WI38 (cell line): Measurements from ENCODE around the gene MDK.
A peak's percentile ranks its signal among the peaks of the same experiment; 100 is the strongest.

Experiments
- H3K4me3 ChIP-seq: 2 replicates; pipeline ENCODE4 v1.5.1; 2011; ENCODE audit warnings: low read depth, mild to moderate bottlenecking, control low read depth, low read length
- CTCF ChIP-seq: IDR thresholded peaks from 2 replicates; pipeline ENCODE4 v1.5.1; 2012; ENCODE audit warnings: low read depth, mild to moderate bottlenecking, control low read depth, low read length

Gene MDK

GRCh38 chr11:46341454-46341853, 40.0 kb upstream of the MDK start:
- no peak overlapping the region for H3K4me3 ChIP-seq
- no peak for TF ChIP-seq CTCF

GRCh38 chr11:46342239-46342638, 39.2 kb upstream of the MDK start:
- H3K4me3 ChIP-seq = no peak overlapping the region
- TF ChIP-seq CTCF = no peak

GRCh38 chr11:46343520-46343919, 37.9 kb upstream of the MDK start:
- no peak overlapping the region for H3K4me3 ChIP-seq
- no peak for TF ChIP-seq CTCF

- no peak overlapping the region for H3K4me3 ChIP-seq
- TF ChIP-seq CTCF = no peak
Measured at GRCh38 chr11:46345131-46345597, 36.3 kb upstream of the MDK start.

GRCh38 chr11:46345881-46346484, 35.5 kb upstream of the MDK start:
- no peak for TF ChIP-seq CTCF

GRCh38 chr11:46346886-46347636, 34.4 kb upstream of the MDK start, which contains the start of gene DGKZ:
Gene DGKZ (plus strand): TSS chr11:46347463. CDS start chr11:46347660, 197 bp downstream.
- H3K4me3 ChIP-seq = peak within 1 kb of the TSS; percentile 87
- 0 out of 2 replicates have a peak, but pooled peaks have one; percentile 30 for TF ChIP-seq CTCF

More at GRCh38 chr11:46345881-46346484, 35.5 kb upstream of the MDK start:
- no peak overlapping the region for H3K4me3 ChIP-seq
